OCI-LY3 (cell line): ENCODE measurements around the gene SLC13A3.

Experiments
- EZH2phosphoT487 ChIP-seq: fragments of 200-600 bp; shearing (Covaris generic); IDR thresholded peaks from 2 replicates; pipeline ENCODE4 v1.6.1; 2018; ENCODE audit warnings: antibody characterized with exemption, mixed run types, low read depth
- TF ChIP-seq, protein P1 (sequence below): fragments of 200-600, 300-600 bp; sonication (generic); IDR thresholded peaks from 2 replicates; pipeline ENCODE4 v1.5.1; 2014; ENCODE audit warnings: antibody characterized with exemption, low read length, low read depth

DNA sequence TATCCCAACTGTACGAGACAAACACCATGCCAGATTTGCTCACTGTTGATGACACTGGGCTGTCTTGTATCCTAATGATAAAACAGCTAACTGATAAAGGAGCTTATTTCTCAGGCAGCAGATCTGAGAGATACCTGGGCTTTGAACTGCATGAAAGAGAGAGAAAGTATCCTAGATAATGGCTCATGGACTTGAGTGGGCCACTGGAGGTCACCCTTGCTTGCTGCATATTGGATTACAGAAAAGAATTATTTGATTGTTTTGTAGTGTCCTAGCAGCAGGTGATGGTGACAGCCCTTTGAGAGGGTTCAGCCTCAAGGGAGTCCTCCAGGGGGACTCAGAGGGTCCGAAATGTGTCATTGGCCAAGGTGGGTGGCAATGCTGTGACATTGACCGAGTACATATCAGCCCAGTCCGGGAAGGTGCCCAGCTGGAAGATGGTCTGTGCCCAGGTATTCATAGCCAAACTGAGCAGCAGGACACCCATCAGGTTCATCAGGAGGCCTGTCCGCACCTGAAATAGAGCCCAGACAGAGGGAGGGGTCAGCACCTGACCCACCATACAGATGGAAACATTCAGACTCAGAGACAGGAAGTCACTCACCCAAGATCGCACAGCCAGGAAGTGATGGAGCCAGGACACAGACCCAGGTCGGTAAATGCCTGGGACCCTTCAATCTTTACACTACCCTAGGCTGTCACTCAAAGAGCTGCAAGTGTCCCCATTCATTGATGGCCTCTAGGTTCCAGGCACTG, 91.4 kb downstream of the SLC13A3 start:
- TF ChIP-seq, protein P1, sequence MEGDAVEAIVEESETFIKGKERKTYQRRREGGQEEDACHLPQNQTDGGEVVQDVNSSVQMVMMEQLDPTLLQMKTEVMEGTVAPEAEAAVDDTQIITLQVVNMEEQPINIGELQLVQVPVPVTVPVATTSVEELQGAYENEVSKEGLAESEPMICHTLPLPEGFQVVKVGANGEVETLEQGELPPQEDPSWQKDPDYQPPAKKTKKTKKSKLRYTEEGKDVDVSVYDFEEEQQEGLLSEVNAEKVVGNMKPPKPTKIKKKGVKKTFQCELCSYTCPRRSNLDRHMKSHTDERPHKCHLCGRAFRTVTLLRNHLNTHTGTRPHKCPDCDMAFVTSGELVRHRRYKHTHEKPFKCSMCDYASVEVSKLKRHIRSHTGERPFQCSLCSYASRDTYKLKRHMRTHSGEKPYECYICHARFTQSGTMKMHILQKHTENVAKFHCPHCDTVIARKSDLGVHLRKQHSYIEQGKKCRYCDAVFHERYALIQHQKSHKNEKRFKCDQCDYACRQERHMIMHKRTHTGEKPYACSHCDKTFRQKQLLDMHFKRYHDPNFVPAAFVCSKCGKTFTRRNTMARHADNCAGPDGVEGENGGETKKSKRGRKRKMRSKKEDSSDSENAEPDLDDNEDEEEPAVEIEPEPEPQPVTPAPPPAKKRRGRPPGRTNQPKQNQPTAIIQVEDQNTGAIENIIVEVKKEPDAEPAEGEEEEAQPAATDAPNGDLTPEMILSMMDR: peak; percentile 23
- no peak for TF ChIP-seq EZH2phosphoT487
